DLD1 (cell line): ENCODE data around the gene LCE4A.
"Not testable (repeated sequence)": the region's sequence is repeated elsewhere in the genome, so short reads cannot be mapped to it uniquely, and the experiment has no call there.

Experiments used
- in situ Hi-C: cut with HindIII; loops from 2 replicates; pipeline ENCODE4 v1.10.0; 2017; ENCODE audit warnings: low sequenced_read_pairs

The LCE4A gene, protein sequence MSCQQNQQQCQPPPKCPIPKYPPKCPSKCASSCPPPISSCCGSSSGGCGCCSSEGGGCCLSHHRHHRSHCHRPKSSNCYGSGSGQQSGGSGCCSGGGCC

DNA sequence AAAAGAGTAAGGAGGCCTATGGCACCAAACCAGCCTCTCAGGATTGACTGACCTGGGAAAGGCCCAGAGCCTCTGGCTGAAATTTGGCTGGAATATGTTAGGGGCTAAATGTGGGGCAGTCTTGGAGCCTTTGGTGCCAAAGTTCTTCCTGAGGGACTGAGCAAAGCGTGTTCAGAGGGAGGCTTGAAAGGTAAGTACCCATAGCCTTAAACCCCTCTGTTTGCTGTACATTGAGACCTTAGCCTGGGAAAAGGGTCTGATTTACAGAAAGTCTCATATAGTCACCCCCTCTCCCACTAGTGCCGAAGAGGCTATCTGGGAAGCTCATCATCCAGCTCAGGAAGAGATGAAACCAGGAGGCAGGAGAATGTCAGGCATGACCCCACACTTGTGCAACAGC lies at the start of gene LCE4A:
LCE4A (plus strand) TSS at position 301 of the 400 bp plus-strand sequence. CDS start 916 bp downstream, outside the sequence.
- in situ Hi-C loops: no loop called here

DNA sequence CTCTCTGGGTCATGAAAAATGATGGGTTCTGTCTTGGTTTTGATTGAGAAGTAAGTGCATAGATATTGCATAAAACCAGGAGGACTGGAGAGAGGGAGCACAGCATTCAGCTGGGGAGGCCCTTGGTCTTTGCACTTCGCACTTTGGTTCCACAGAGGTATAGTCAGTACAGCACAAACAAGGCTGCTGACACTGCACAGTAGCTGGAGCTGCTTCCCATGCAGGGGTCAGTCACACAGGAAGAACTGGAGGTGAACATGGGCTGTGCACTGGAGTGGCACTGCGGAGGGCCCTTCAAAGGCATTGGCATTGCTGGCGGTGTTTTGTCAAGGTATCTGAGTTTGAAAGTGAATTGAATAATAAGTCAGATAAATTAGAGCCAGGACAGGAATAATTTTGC lies 49.3 kb upstream of the LCE4A start:
- in situ Hi-C loops: no loop called here

GRCh38 chr1:152663098-152663497 lies 44.9 kb upstream of the LCE4A start, which contains the start of gene LCE2D:
Gene LCE2D (plus strand): TSS chr1:152663380. CDS start chr1:152664106, 726 bp downstream.
- in situ Hi-C loops: no loop called here

GRCh38 chr1:152666171-152666570 lies 41.8 kb upstream of the LCE4A start:
- in situ Hi-C loops: not testable (repeated sequence)

DNA sequence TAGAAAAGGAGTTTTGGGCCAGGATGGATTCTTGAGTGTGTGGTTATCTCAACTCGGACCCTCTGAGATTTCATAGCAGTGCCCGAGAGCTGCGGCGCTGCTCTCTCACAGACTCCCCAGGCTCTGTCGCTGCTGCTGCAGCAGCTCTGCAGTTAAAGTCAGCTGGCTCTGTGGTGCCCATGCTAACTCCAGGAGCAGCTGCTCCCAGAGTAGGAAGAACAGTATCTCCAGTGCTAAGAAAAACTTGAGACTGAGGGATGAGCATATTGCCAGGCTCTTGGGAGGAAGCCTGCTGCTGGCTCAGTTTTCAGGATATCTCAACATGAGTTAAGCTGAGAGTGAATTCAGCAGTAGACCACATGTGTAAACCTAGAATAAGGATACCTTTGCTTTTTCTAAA lies 40.3 kb upstream of the LCE4A start:
- in situ Hi-C loops: no loop called here

GRCh38 chr1:152673016-152673415 lies 34.9 kb upstream of the LCE4A start:
- in situ Hi-C loops: no loop called here

GRCh38 chr1:152674983-152675382 lies 33.0 kb upstream of the LCE4A start, which contains the start of gene LCE2C:
Gene LCE2C (plus strand): TSS chr1:152675279. CDS start chr1:152676016, 737 bp downstream.
- in situ Hi-C loops: not testable (repeated sequence)

GRCh38 chr1:152679459-152679858 lies 28.5 kb upstream of the LCE4A start:
- in situ Hi-C loops: no loop called here

GRCh38 chr1:152681616-152682015 lies 26.3 kb upstream of the LCE4A start:
- in situ Hi-C loops: no loop called here

GRCh38 chr1:152683846-152684245 lies 24.1 kb upstream of the LCE4A start:
- in situ Hi-C loops: no loop called here

DNA sequence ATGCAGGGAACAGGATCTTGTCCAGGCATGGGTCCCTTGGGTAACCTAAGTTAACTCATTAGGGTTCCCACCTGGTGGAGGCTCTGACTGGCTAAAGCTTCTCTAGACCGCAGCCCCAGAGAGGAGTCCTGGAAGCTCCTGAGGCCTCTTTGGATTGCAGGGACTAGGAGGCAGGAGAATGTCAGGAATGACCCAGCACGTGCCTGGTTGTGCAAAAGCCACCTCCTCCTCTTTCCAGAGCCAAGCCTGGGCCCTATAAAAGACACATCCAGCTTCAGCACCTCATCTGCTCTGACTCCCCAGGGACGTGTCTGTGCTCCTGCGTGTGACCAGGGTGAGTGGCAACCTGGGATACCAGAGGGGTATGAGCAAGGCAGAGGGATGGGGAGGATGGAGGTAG lies 22.1 kb upstream of the LCE4A start, which contains the start of gene LCE2B:
LCE2B (plus strand) TSS at position 301 of the 400 bp plus-strand sequence. CDS start 721 bp downstream, outside the sequence.
- in situ Hi-C loops: not testable (repeated sequence)

DNA sequence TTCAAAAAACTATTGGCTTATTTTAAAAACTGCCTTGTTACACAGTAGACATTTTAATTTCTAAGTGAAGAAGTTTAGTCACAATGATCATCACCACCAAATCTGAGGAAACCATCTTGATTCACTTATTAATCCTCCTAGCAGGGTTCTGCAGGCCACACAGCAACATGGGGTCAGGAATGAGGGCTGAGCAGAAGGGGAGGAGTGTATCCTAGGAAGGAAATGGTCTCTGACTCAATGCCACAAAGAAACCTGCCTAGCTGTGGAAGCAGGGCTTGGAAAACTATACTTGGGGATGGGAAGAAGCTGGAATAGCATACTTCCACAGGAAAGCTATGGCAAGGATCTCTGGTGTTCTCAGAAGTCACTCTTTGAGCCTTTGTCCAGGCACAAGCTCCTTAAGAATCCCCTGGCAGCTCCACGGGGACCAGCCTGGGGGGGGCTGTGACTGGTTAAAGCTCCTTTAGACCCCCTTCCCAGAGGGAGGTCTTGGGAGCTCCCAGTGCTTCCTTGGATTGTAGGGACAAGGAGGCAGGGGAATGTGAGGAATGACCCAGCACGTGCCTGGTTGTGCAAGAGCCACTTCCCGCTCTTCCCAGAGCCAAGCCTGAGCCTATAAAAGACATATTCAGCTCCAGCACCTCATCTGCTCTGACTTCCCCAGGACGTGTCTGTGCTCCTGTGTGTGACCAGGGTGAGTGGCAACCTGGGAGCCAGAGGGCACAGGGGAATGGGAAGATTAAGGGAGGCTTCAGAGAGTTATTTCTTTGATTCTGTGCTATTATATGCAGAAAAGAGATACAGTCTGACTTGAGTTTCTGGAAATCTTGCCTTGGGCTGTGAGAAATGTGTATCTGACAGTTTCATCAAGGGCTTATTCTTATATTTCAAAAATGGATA lies 10.0 kb upstream of the LCE4A start, which contains the start of gene LCE2A:
LCE2A (plus strand) TSS at position 645 of the 900 bp plus-strand sequence. CDS start 557 bp downstream, outside the sequence.
- in situ Hi-C loops: no loop called here

- in situ Hi-C loops: no loop called here
These were observed 8.2 kb upstream of the LCE4A start for GRCh38 chr1:152699746-152700145.

DNA sequence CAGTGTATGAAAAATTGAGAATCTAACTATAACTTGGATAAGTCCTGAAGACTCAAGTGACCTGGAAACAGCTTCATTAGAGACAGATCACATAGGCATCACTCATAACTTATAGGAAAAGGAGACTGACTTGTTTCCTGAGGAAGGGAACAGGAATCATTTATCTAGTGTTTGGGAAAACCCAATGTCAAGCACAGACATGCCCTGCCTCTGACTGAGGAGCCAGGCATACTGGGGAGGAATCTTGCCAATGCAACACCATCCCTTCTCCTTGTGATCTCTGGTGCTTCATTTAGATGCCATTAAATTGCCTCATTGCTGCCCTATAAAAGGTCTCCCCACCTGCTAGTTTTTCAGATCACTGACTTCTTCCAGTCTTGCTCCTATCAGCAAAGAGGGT lies 10.3 kb downstream of the LCE4A start:
- in situ Hi-C loops: no loop called here

DNA sequence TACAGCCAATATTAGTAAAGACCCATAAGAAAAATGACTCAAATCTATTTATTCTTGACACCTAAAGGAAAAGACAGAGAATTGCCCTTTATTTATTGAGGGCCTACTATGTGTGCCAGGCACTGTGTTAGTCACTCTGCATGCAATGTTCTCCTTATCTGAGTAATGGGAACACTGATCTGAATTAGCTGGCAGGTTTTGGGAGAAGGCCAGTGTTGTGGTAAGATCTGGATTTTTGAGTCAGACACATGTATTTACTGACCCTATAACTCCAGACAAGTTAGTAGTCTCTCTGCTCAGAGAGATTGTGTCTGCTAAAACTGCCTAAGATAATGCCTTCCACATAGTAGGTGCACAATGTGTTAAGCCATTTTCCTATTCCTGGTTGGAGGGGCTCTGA lies 17.3 kb downstream of the LCE4A start:
- in situ Hi-C loops: no loop called here

GRCh38 chr1:152728986-152729385 lies 21.0 kb downstream of the LCE4A start:
- in situ Hi-C loops: no loop called here

DNA sequence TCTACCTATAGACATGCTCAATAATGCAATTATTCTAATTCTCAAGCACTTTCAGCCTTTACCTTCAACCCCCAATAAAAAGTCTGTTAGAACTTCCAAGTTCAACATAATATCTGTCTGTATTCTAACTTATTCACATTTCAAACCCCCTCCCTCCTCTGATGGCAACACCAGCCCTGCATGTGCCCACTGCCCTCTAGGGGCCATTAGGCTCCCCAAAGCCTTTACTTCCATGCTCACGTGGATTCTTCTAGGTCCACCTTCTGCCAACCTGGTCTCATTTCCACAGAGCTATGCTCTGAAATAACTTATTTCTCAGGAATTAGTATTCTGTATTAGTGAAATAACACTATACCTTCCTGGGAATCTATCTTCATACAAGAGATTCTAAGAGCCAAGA lies 27.7 kb downstream of the LCE4A start:
- in situ Hi-C loops: no loop called here

DNA sequence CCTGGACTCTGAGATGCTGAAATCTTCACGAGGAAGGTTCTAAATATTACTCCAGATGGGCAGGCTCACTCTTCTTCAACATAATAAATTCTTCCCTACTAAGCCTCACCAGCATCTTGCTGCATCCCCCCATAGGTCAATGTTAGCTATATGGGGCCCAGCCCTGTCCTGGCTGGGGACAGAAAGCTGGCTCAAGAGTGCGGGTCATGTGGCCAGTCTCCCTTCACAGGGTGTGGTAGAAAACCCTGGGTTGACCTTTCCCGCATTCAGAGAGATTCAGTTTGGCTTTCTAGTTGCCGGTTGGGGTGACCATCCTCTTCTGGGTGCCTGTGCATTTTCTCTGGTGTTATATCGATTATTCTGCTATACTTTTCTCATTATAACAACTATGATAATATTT lies 30.0 kb downstream of the LCE4A start:
- in situ Hi-C loops: no loop called here

GRCh38 chr1:152739841-152740240 lies 31.9 kb downstream of the LCE4A start:
- in situ Hi-C loops: no loop called here

DNA sequence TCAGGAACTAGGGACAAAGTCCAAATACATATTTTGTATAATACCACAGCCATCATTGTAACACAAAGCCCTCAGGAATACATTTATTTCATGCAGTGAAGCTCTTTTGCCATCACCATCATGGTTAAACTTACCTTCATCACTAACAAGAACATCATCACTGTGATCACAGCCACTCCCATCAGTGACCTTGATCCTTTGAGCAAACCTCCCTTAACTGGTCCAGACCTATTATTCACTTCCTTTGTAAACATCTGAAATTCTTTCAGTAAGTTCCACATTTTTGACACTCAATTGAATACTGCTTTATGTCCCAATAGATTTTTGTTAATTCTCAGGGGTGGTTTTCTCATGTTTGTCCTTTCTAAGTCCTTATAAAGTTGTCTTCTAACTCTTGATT lies 33.7 kb downstream of the LCE4A start:
- in situ Hi-C loops: no loop called here

- in situ Hi-C loops: no loop called here
These were observed 35.6 kb downstream of the LCE4A start for GRCh38 chr1:152743371-152744145.
